Ovary (tissue), 9 donors: ENCODE results near the gene HOMER1. TPM values are rescaled to one million over a fixed set of nuclear protein-coding genes. Genes with fewer than 3 reads are reported as not detected.

ENCODE experiments used
- DNase-seq, 5 donors: peaks; one replicate each; pipeline ENCODE4 v3.0.0-alpha.2; 2019 to 2020
- H3K27ac ChIP-seq, 2 donors: fragments of 200-600 bp; one replicate each; pipeline versions ENCODE4 v1.5.1 to v1.8.0; 2019 to 2022
- H3K27me3 ChIP-seq: fragments of 200-600 bp; one replicate; pipeline ENCODE4 v1.8.0; 2022
- H3K36me3 ChIP-seq: fragments of 200-600 bp; sonication (generic); one replicate; pipeline ENCODE4 v1.5.1; 2019
- H3K4me1 ChIP-seq: one replicate; pipeline ENCODE4 v1.8.1; 2013; ENCODE audit warnings: mild to moderate bottlenecking, moderate library complexity; ENCODE audit not compliant: insufficient read depth
- H3K4me3 ChIP-seq: fragments of 200-600 bp; sonication (generic); one replicate; pipeline ENCODE4 v1.5.1; 2017
- H3K9me3 ChIP-seq, 2 donors: fragments of 200-600 bp in 1 of 2; sonication (generic) in 1 of 2; one replicate each; pipeline versions ENCODE4 v1.5.1 to v1.8.1; 2013 to 2019; ENCODE audit warnings: mild to moderate bottlenecking in 1 of 2, moderate library complexity in 1 of 2
- EP300 ChIP-seq: sonication (generic); formaldehyde crosslinking; IDR thresholded peaks from one replicate; pipeline ENCODE4 v1.6.1; 2017; ENCODE audit warnings: antibody characterized with exemption
- POLR2A ChIP-seq: fragments of 450-650 bp; IDR thresholded peaks from one replicate; pipeline ENCODE4 v1.6.1; 2017; ENCODE audit warnings: antibody characterized with exemption, mild to moderate bottlenecking, moderate library complexity
- WGBS, 3 donors: extraction: QIAGEN DNeasy Blood & Tissue Kit in 1 of 3; methylation state at CpG; one replicate each; pipeline versions ENCODE4 v1.1.5 to v1.1.7; 2013 to 2017; 5-methylcytosine and 5-hydroxymethylcytosine counted together
- intact Hi-C, 4 donors: fragments of 100-400 bp; cut with DNase I; formaldehyde crosslinking; loops; one replicate each; pipeline versions ENCODE4 v1.11.0 to v1.15.1; 2022 to 2023
- polyA plus RNA-seq, 2 donors: library from polyadenylated mRNA; stranded (reverse); fragments of 200-250 nt in 1 of 2; fragments of 350-450 nt in 1 of 2; fragmentation: Illumina TruSeq in 1 of 2; extraction: RNeasy Lipid Tissue Mini Kit (QIAGEN cat#74804) in 1 of 2; gene quantifications; one replicate each; pipeline ENCODE4 v1.2.3, GENCODE V29; 2013 to 2014
- total RNA-seq, 7 donors: library from RNA; depleted of rRNA in 2 of 7; stranded (reverse); fragments of >200 nt in 2 of 7; fragmentation: NEBNext Ultra II Directional in 3 of 7; extraction: Animal tissue kit (Norgen Biotek cat#: 25700) in 3 of 7; gene quantifications; one replicate each; pipeline versions ENCODE4 v1.1.0 to v1.2.4, GENCODE V29; 2016 to 2023
- TF ChIP-seq, protein P1 (sequence below), 3 donors: fragments of 450-650 bp in 2 of 3; fragments of 200-600 bp in 1 of 3; IDR thresholded peaks; one replicate each; pipeline versions ENCODE4 v1.5.1 to v1.8.0; 2016 to 2022; ENCODE audit warnings: antibody characterized with exemption in 3 of 3, mild to moderate bottlenecking in 1 of 3
- donor health status: DM: no; HTN: no; CAD: no; lungs with moderate emphysema.
- donor health status: DM: no; HTN: no; CAD: no.
- donor health status: Bipolar disorder and iron deficiency.
- donor health status: DM: yes; HTN: yes; CAD: no.
- donor health status: DM: no; HTN: no; CAD: no.
- donor health status: DM: yes; HTN: yes; CAD: no.

HOMER1 gene
- total and polyA plus RNA-seq, 9 donors: 1.8 to 37.8 (median 10.9) TPM

DNA sequence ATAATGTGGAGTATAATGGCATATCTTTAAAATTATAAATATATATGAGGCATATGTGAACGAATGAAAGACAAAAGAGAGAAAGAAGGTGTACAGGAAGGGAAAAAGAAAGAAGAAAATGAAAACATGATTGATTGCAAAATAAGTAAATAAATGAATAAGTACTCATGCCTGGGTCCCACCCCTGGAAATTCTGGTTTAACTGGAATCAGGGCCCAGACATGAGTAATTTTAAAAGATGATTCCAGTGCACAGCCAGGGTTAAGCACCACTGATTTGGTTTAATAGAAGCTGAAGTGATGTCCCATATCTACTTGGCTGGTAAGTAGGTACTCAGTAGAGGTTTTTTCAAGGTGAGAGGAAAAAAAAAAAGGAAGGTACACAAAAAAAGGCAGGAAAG lies 34.0 kb upstream of the HOMER1 start:
- intact Hi-C loops: no loop called here
- Histone ChIP-seq H3K9me3 (no peaks in the 10 kb centered on the region), H3K36me3 (no peaks in the 10 kb centered on the region), H3K27ac (no peak overlapping the region), H3K27me3 (no peaks in the 10 kb centered on the region), H3K4me3 (no peak overlapping the region), H3K4me1 (peaks cover 2% of the 10 kb centered on the region)
- TF ChIP-seq, protein P1, sequence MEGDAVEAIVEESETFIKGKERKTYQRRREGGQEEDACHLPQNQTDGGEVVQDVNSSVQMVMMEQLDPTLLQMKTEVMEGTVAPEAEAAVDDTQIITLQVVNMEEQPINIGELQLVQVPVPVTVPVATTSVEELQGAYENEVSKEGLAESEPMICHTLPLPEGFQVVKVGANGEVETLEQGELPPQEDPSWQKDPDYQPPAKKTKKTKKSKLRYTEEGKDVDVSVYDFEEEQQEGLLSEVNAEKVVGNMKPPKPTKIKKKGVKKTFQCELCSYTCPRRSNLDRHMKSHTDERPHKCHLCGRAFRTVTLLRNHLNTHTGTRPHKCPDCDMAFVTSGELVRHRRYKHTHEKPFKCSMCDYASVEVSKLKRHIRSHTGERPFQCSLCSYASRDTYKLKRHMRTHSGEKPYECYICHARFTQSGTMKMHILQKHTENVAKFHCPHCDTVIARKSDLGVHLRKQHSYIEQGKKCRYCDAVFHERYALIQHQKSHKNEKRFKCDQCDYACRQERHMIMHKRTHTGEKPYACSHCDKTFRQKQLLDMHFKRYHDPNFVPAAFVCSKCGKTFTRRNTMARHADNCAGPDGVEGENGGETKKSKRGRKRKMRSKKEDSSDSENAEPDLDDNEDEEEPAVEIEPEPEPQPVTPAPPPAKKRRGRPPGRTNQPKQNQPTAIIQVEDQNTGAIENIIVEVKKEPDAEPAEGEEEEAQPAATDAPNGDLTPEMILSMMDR (IDR thresholded peaks at IDR 0.05): no peak
- TF ChIP-seq EP300: no peak
- no peak for TF ChIP-seq POLR2A
- WGBS, 3 donors: 87 to 97% (median 95%) methylated on average over 1 of the region's 1 CpG
- no peak for DNase-seq

DNA sequence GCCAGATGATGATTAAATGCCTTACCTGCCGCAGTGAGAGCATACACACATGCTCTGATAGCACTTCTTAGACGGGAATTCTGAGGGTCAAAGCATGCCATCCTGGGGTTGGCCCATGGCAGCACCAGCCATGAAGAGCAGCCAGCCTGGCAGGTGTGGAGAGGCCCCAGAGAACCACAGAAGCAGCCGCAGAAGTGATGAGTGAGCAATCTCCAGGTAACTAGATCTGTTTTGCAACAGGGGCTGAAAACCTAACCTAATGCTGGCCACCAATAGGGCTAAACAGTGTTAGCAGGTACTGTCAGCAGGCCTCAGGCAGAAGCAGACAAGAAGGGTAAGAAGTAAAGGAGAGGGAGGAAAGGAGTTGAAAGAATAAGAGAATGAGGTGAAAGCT lies 33.5 kb upstream of the HOMER1 start:
- H3K36me3 ChIP-seq: no peaks in the 10 kb centered on the region
- H3K9me3 ChIP-seq: no peaks in the 10 kb centered on the region
- TF ChIP-seq POLR2A: no peak
- TF ChIP-seq, protein P1 (IDR thresholded peaks at IDR 0.05): no peak
- TF ChIP-seq EP300: no peak
- no peak for DNase-seq
- no peak overlapping the region for H3K27ac ChIP-seq
- no peaks in the 10 kb centered on the region for H3K27me3 ChIP-seq
- H3K4me1 ChIP-seq: peaks cover 2% of the 10 kb centered on the region
- intact Hi-C loops: no loop called here
- no peak overlapping the region for H3K4me3 ChIP-seq
- 82 to 87% (median 86%) methylated on average over 3 of the region's 3 CpGs for WGBS, 3 donors

DNA sequence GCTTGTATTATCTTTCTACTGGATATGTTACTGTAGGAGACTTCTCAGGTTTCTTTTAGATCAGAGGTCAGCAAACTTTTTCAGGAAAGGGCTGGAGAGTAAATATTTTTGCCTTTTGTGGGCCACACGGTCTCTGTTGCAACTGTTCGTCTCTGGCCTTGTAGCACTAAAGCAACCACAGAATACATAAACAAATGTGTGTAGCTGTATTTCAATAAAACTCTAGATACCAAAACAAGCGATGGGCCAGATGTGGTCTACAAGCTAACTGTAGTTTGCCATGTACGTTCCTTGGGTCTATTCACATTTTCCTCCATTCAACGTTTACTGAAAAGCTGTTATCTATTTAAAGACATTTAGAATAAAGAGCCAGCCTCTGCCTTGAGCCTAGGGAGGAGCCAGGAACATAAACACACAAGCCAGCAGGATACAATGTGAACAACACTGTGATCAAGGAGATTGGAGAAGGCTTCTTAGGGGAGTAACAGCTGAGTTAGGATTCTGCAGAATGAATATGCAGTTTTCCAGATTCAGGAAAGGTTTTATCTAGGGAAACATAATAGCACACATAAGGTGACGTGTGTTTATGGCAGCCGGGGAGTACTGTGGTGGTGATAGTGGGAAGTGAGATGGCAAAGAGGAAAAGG lies 33.0 kb upstream of the HOMER1 start:
- Histone ChIP-seq H3K9me3 (no peaks in the 10 kb centered on the region), H3K4me1 (peaks cover 2% of the 10 kb centered on the region), H3K27me3 (no peaks in the 10 kb centered on the region), H3K27ac (no peak overlapping the region), H3K4me3 (no peak overlapping the region), H3K36me3 (no peaks in the 10 kb centered on the region)
- DNase-seq: no peak
- intact Hi-C loops: no loop called here
- WGBS, 3 donors: 22 to 42% (median 25%) methylated on average over 7 of the region's 7 CpGs
- TF ChIP-seq, protein P1 (IDR thresholded peaks at IDR 0.05): no peak
- TF ChIP-seq EP300: no peak
- TF ChIP-seq POLR2A: no peak

DNA sequence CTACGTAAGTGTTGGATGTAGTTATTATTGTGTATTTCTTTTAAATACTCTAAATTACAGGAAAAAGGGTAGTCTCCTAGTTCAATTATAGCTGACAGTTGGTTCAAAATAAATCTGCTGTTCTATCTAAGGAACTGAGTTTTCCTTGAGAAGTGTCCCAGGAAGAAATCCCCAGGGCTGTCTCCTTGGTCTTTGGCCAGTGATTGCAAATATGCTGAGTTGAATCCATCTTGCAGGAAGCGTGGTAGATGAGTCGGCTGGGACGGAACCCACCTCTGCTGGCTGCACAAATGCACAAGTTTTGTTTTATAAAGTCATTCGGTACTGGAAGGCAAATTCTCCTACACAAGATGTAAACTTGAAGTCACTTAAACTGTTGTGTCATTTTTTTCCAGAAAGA lies 30.2 kb upstream of the HOMER1 start:
- no peak for DNase-seq
- Histone ChIP-seq H3K4me3 (no peak overlapping the region), H3K36me3 (no peaks in the 10 kb centered on the region), H3K4me1 (peaks cover 2% of the 10 kb centered on the region), H3K9me3 (no peaks in the 10 kb centered on the region), H3K27me3 (no peaks in the 10 kb centered on the region), H3K27ac (no peak overlapping the region)
- no peak for TF ChIP-seq EP300
- TF ChIP-seq, protein P1 (IDR thresholded peaks at IDR 0.05): no peak
- TF ChIP-seq POLR2A: no peak
- intact Hi-C loops: no loop called here
- WGBS, 3 donors: 66 to 85% (median 82%) methylated on average over 5 of the region's 5 CpGs
